Effector CD4-positive, alpha-beta T cell (primary cell): ENCODE results near the gene BAHD1.
A peak's percentile ranks its signal among the peaks of the same experiment; 100 is the strongest.

Source experiments
- DNase-seq: peaks from one replicate; pipeline ENCODE4 v3.0.0-alpha.2; 2020

BAHD1 gene

GRCh38 chr15:40469776-40470390 is 29.1 kb downstream of the BAHD1 start:
- DNase-seq = no peak

GRCh38 chr15:40470423-40471104 is 29.8 kb downstream of the BAHD1 start, which contains the start of gene CHST14:
CHST14 (plus strand) TSS chr15:40470984; CDS start chr15:40471214, 230 bp downstream.
- peak; percentile 41 for DNase-seq

GRCh38 chr15:40471105-40471807 is 30.5 kb downstream of the BAHD1 start:
- no peak for DNase-seq

GRCh38 chr15:40471808-40472150 is 31.0 kb downstream of the BAHD1 start:
- DNase-seq = no peak

- no peak for DNase-seq
Observed at GRCh38 chr15:40472171-40472727, 31.5 kb downstream of the BAHD1 start.

- DNase-seq = no peak
Observed at GRCh38 chr15:40474581-40474980, 33.8 kb downstream of the BAHD1 start.

GRCh38 chr15:40477642-40478327 is 37.0 kb downstream of the BAHD1 start:
- DNase-seq = no peak

- DNase-seq = no peak
Observed at GRCh38 chr15:40479024-40479423, 38.3 kb downstream of the BAHD1 start.

- no peak for DNase-seq
Observed at GRCh38 chr15:40481341-40482074, 40.8 kb downstream of the BAHD1 start.

- DNase-seq = no peak
Observed at GRCh38 chr15:40483919-40484318, 43.2 kb downstream of the BAHD1 start.

- DNase-seq = no peak
Observed at GRCh38 chr15:40486066-40486770, 45.5 kb downstream of the BAHD1 start.

GRCh38 chr15:40487816-40488682 is 47.3 kb downstream of the BAHD1 start:
- no peak for DNase-seq

GRCh38 chr15:40489274-40490175 is 48.8 kb downstream of the BAHD1 start:
- no peak for DNase-seq

GRCh38 chr15:40493089-40493840 is 52.5 kb downstream of the BAHD1 start:
- peak; percentile 29 for DNase-seq

- DNase-seq = no peak
Observed at GRCh38 chr15:40495516-40495915, 54.8 kb downstream of the BAHD1 start.

- DNase-seq = no peak
Observed at GRCh38 chr15:40498418-40498817, 57.7 kb downstream of the BAHD1 start.

GRCh38 chr15:40498891-40499290 is 58.1 kb downstream of the BAHD1 start:
- DNase-seq = no peak

- DNase-seq = no peak
Observed at GRCh38 chr15:40499931-40500330, 59.2 kb downstream of the BAHD1 start.
